GM18867 (cell line): ENCODE results near the gene CHST3.
"Not testable (repeated sequence)": the region's sequence is repeated elsewhere in the genome, so short reads cannot be mapped to it uniquely, and the experiment has no call there.

Experiments
- ATAC-seq: cut with Tn5 transposase; IDR thresholded peaks from one replicate; pipeline ENCODE4 v1.9.1; 2021; ENCODE audit warnings: mild to moderate bottlenecking, moderate library complexity; ENCODE audit not compliant: unreplicated experiment

CHST3 gene

DNA sequence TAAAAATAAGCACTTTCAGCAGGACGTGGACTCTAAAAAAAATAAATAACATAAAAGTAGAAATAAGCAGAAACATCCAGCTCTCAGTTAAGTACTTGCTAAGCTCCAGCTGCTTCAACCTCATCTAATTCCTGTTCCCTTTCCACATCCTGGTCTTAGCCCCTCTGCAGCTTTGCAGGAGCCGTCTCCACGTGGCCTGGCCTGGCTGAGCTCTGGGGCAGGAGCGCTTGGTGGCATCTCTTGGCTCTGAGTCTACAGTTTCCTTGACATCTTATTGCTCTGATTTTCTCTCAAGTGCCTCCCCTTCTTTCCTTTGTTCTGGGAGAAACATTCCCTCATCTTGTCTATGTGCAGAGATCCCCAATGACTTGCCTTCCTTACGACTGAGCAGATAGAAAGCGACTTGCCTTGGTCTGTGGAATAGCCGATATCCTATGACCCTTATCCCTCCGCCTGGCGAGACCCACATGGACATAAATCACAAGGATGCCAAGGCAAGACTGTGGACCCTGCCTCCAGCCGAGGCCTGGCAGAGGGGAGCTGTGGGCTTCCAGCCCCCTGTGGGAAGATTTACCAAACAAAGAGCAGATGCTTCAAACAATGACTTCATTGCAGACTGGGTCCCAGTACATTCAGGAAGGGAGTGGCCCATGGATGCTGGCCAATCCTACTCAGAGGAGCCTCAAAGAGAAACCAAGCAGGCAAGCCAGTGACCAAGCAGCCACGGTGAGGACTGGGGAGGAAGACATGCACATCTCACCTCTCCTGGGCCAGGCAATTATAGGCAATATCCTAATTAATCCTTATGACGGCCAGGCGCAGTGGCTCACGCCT lies 62.3 kb downstream of the CHST3 start:
- ATAC-seq: no peak

GRCh38 chr10:72027498-72027897 lies 63.3 kb downstream of the CHST3 start:
- ATAC-seq: no peak

DNA sequence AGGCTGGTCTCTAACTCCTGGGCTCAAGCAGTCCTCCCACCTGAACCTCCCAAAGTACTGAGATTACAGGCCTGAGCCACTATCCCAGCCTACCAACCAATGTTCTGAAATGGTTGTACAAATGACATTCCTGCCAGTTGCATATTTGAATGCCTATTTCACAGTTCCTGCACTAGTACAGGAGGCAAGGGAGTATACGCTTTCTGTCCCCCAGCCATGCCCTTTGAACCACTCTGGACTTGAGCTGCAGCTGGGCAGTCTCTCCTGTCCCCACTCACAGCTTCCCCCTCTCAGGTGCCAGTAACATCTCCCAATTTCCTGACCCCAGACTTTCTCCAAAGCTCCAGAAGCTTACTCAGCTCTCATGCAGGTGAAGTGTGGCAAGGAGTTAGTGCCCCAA lies 65.2 kb downstream of the CHST3 start:
- ATAC-seq: no peak

GRCh38 chr10:72030762-72031543 lies 66.8 kb downstream of the CHST3 start:
- ATAC-seq: no peak

DNA sequence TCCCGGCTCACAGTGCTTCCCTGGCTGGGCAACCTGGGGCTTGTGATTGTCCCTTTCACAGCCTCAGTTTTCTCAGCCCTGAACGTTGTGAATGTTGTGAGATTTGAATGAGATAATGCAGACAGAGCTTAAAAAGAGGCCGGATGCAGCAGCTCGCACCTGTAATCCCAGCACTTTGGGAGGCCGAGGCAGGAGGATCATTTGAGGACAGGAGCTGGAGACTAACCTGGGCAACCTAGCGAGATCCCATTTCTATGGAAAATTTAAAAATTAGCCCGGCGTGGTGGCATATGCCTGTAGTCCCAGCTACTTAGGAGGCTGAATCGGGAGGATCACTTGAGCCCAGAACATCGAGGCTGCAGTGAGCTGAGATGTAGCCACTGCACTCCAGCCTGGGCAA lies 67.5 kb downstream of the CHST3 start:
- ATAC-seq: no peak

GRCh38 chr10:72032409-72033162 lies 68.4 kb downstream of the CHST3 start:
- ATAC-seq: not testable (repeated sequence)

- no peak for ATAC-seq
Measured at GRCh38 chr10:72034040-72034499, 69.9 kb downstream of the CHST3 start.

DNA sequence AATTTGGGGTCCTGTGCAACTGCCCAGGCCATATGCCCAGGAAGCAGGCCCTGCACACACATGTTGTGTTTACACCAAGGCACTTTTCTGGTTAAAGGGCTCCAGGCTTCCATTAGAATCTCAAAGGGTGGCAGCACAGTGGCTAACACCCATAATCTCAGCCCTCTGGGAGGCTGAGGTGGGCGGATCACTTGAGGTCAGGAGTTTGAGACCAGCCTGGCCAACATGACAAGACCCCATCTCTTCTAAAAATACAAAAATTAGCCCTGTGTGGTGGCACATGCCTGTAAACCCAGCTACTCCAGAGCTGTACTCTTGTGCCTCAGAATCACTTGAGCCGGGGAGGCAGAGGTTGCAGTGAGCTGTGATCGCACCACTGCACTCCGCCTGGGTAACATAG lies 70.6 kb downstream of the CHST3 start:
- ATAC-seq: no peak

GRCh38 chr10:72035252-72035887 lies 71.2 kb downstream of the CHST3 start:
- no peak for ATAC-seq

- ATAC-seq: no peak
Measured at GRCh38 chr10:72037266-72037665, 73.1 kb downstream of the CHST3 start.

DNA sequence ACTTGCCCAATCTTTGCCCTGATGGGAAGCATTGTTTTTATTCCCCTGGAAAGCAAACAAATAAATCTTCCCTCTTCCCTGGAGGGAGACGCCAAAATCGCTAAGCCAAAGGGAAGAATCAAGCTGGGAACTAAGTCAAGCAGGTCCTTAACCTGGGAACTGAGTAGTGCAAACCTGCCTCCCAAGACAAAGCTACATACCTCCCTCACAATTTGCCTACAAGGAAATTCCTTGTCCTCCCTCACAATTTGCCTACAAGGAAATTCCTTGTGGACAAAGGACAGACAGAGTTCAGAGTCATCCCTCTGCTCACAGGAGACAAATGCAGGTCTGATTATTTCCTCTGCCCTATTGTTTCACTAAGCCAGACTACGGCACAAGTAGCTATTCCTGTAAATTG lies 73.6 kb downstream of the CHST3 start:
- ATAC-seq: no peak

- ATAC-seq: no peak
Measured at GRCh38 chr10:72038458-72039001, 74.3 kb downstream of the CHST3 start.

DNA sequence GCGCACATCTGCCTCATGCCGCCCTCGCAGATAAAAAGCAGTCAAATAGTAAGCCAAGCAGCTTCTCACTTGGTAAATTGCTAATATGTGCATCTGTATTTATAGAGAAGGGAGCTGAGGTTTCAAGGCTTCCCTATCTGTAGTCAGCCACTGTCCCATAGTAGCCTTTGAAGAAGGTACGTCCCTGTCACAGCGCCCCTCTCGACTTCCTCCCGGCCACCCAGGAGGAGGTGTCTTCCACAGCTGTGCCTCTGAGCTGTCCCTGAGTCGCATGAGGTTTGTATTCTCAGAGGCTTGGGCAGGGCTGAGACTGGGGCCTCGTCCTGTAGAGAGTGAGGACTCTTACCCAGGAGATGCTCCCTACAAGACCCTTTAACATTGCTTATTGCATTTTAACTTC lies 75.2 kb downstream of the CHST3 start:
- no peak for ATAC-seq

DNA sequence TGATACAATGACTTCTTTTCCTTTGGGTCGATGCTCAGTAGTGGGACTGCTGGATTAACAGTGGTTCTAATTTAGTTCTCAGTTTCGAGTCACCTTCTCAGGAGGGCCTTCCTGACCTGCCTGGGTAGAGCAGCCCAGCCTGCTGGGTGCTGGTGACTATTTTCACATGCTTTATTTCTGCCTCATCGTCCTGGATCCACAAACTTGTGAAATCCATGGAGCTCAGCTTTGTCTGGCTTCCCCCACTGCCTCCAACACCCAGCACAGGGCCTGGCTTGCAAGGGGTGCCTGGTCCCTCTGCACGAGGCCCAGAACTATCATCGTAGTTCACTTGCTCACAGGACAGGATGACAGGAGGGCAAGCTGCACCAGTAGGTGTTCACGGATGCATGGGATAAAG lies 77.3 kb downstream of the CHST3 start:
- no peak for ATAC-seq

- ATAC-seq: no peak
Measured at GRCh38 chr10:72043016-72043834, 79.0 kb downstream of the CHST3 start.

DNA sequence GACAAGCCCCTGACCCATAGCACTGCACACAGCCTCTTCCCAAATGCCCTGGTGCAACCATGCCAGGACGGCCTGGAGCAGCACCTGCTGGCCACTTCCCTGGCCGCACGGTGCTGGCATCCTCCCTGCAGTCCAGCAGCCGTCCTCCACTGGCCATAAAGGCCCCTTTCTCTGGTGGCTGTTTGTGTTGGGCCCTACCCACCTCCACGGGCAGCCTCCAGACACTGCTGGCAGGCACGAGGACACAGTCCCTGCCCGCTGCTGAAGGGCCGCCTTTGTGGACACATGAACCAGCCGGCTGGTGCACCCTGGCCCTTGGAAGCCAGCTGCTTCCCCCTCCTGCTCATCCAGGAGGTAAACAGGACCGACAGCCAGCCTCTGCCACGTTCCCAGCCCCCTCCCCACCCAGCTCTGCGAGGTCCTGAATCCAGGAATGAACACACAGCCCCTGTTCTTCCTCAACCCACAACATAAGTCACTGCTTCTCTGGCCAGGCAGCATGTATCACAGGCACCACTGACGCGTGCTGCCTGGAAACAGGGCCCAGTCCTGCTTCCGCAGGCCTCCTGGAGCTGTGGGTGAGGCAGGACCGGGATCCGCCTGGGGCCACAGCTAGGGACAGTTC lies 80.3 kb downstream of the CHST3 start:
- ATAC-seq: no peak

DNA sequence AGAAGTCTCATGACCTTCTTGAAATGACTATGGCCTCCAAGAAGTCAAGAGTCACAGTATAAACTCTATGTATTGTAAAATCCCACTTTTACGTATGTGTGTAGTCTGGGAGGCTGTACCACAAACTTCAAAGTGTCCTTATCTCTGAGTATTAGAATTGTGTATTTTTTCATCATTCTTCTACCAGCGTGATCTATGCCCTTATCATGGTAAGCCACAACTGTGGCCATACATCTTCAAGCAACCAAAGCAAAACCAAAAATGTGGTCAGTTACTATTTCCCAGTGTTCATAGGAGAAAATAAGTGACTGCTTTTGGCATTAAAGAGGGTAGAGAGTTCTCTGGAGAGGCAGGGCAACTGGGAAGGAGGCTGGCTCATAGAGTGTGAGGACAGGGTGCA lies 81.4 kb downstream of the CHST3 start:
- ATAC-seq: no peak

- ATAC-seq: no peak
Measured at GRCh38 chr10:72048450-72049124, 84.4 kb downstream of the CHST3 start.

DNA sequence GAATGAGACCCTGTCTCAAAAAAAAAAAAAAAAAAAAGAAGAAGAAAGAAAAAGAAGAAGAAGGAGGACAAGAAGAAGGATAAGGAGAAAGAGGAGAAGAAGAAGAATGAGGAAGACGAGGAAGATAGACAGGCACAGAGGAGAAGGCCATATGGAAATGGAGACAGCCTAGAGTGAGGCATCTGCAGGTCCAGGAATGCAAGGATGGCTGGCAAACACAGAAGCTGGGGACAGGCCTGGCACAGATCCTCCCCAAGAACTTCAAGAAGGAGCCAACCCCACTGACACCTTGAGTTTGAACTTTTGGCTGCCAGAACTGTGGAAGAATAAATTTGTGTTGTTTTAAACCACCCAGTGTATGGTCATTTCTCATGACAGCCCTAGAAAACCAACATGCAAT lies 85.3 kb downstream of the CHST3 start:
- ATAC-seq: no peak
